Left lung (tissue), 14 donors: ENCODE data around the gene CHDH. TPM values are rescaled to one million over a fixed set of nuclear protein-coding genes. Genes with fewer than 3 reads are reported as not detected.

ENCODE experiments used
- ATAC-seq: fragments of 200-7000 bp; cut with Tn5 transposase; one replicate; pipeline ENCODE4 v1.9.1; 2020; ENCODE audit warnings: moderate library complexity
- DNase-seq, 4 donors: peaks; one replicate each; pipeline ENCODE4 v3.0.0-alpha.2; 2013 to 2020
- H3K27ac ChIP-seq, 2 donors: fragments of 200-600 bp; sonication (generic) in 1 of 2; one replicate each; pipeline versions ENCODE4 v1.5.0 to v1.8.0; 2020 to 2021
- H3K27me3 ChIP-seq, 2 donors: fragments of 200-600 bp; sonication (generic) in 1 of 2; one replicate each; pipeline versions ENCODE4 v1.5.0 to v1.8.0; 2020 to 2021
- H3K36me3 ChIP-seq, 2 donors: fragments of 200-600 bp; sonication (generic) in 1 of 2; one replicate each; pipeline versions ENCODE4 v1.5.0 to v1.8.0; 2020 to 2021
- H3K4me1 ChIP-seq, 2 donors: fragments of 200-600 bp; one replicate each; pipeline ENCODE4 v1.8.0; 2021
- H3K4me3 ChIP-seq, 2 donors: fragments of 200-600 bp; sonication (generic) in 1 of 2; one replicate each; pipeline versions ENCODE4 v1.5.0 to v1.8.0; 2020 to 2021; ENCODE audit warnings: mild to moderate bottlenecking in 1 of 2
- H3K9me3 ChIP-seq, 2 donors: fragments of 200-600 bp; sonication (generic) in 1 of 2; one replicate each; pipeline versions ENCODE4 v1.5.0 to v1.8.0; 2020 to 2021
- intact Hi-C, 2 donors: fragments of 100-400 bp; cut with DNase I; formaldehyde crosslinking; loops; one replicate each; pipeline versions ENCODE4 v1.11.2 to v1.14.2; 2022
- long read RNA-seq, 12 donors: library from polyadenylated mRNA in 2 of 12; unstranded in 2 of 12; transcript quantifications; one replicate each; pipeline ENCODE4 v2.0.0 and lab custom pipeline, GENCODE V29; 2019 to 2026
- polyA plus RNA-seq, 6 donors: library from polyadenylated mRNA; unstranded; fragments of 120-200 nt; gene quantifications; one replicate each; pipeline ENCODE4 v1.2.1, GENCODE V29; 2013; ENCODE audit not compliant: insufficient read length in 6 of 6
- total RNA-seq, 2 donors: library from RNA; stranded (reverse); fragmentation: NEBNext Ultra II Directional; extraction: Animal tissue kit (Norgen Biotek cat#: 25700); gene quantifications; one replicate each; pipeline ENCODE4 v1.2.1, GENCODE V29; 2021
- TF ChIP-seq, protein P1 (sequence below), 2 donors: fragments of 200-600 bp; sonication (generic) in 1 of 2; IDR thresholded peaks; one replicate each; pipeline versions ENCODE4 v1.5.0 to v1.8.0; 2021; ENCODE audit warnings: antibody characterized with exemption in 2 of 2
- donor health status: DM: no; HTN: yes; CAD: no.
- donor health status: DM: no; HTN: no; CAD: no.

Gene CHDH, protein sequence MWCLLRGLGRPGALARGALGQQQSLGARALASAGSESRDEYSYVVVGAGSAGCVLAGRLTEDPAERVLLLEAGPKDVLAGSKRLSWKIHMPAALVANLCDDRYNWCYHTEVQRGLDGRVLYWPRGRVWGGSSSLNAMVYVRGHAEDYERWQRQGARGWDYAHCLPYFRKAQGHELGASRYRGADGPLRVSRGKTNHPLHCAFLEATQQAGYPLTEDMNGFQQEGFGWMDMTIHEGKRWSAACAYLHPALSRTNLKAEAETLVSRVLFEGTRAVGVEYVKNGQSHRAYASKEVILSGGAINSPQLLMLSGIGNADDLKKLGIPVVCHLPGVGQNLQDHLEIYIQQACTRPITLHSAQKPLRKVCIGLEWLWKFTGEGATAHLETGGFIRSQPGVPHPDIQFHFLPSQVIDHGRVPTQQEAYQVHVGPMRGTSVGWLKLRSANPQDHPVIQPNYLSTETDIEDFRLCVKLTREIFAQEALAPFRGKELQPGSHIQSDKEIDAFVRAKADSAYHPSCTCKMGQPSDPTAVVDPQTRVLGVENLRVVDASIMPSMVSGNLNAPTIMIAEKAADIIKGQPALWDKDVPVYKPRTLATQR
- total RNA-seq: 10 to 100 TPM in 1 of 2 donors, 1 to 10 TPM in 1; 4.9 to 11.4 TPM
- polyA plus RNA-seq: 1 to 10 TPM; 3.3 to 4.9 (median 3.8) TPM
- long read RNA-seq, donor 1: 0 reads
- long read RNA-seq, donor 2: 0 reads
- long read RNA-seq, donor 3, full-length matches to known transcripts: 1 of 1 reads
- long read RNA-seq, donor 3, partial matches to known transcripts: 0 of 1 reads
- long read RNA-seq, donor 3, other reads (novel, unspliced or antisense): 0 of 1 reads
- long read RNA-seq, donor 4, full-length matches to known transcripts: 4 of 5 reads
- long read RNA-seq, donor 4, partial matches to known transcripts: 0 of 5 reads
- long read RNA-seq, donor 4, other reads (novel, unspliced or antisense): 1 of 5 reads
- long read RNA-seq, donor 5: 0 reads
- long read RNA-seq, donor 6: 0 reads
- long read RNA-seq, donor 7: 0 reads
- long read RNA-seq, donor 8, full-length matches to known transcripts: 3 of 3 reads
- long read RNA-seq, donor 8, partial matches to known transcripts: 0 of 3 reads
- long read RNA-seq, donor 8, other reads (novel, unspliced or antisense): 0 of 3 reads
- long read RNA-seq, donor 9: 0 reads
- long read RNA-seq, donor 10, full-length matches to known transcripts: 3 of 4 reads
- long read RNA-seq, donor 10, partial matches to known transcripts: 0 of 4 reads
- long read RNA-seq, donor 10, other reads (novel, unspliced or antisense): 1 of 4 reads
- long read RNA-seq, donor 11, full-length matches to known transcripts: 5 of 5 reads
- long read RNA-seq, donor 11, partial matches to known transcripts: 0 of 5 reads
- long read RNA-seq, donor 11, other reads (novel, unspliced or antisense): 0 of 5 reads
- long read RNA-seq, donor 12: 0 reads

DNA sequence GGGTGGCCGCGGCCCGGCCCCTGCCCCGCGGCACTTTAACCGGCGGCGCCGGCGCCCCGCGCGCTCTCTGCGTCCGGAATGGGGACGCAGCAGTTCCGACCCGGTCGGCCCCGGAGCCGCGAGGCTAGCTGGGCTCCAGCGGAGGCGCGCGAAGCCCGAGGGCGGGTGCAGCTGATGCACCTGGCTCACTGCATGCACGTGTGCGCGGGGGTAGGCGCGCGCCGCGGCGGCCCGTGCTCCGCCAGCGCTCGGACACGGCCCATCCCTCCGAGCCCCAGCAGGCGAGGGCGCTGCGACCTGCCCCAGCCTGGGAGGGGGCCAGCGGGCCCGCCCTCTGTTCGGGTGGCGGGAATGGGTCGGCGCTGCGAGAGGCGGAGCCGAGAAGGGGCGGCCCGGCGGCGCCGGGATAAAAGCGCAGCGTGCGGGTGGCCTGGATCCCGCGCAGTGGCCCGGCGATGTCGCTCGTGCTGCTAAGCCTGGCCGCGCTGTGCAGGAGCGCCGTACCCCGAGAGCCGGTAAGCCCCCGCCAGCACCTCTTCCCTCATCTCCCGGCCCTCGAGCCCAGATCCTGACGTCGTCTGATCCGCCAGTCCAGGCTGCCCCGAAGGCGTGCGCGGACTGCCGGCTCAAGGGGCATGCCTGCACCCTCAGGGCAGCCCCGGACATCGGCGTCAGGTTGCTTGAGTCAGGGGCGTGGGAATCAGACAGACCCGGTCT is at the start of gene CHDH, which contains the start of gene IL17RB:
TSS of gene CHDH (minus strand) at position 286 of the 717 bp plus-strand sequence. CDS start 22,411 bp downstream, outside the sequence.
TSS of gene IL17RB (plus strand) at position 435 of the 717 bp plus-strand sequence. CDS start at position 456, 21 bp downstream.
- H3K4me3 ChIP-seq: peak within 1 kb of the TSS; percentile 59 to 62
- intact Hi-C loops: no loop called here
- H3K9me3 ChIP-seq: no peaks in the 10 kb centered on the region
- peaks cover 0 to 24% of the 10 kb centered on the region in 2 donors for H3K4me1 ChIP-seq
- H3K36me3 ChIP-seq: no peaks in the 10 kb centered on the region
- H3K27me3 ChIP-seq: peaks cover 0 to 52% of the 10 kb centered on the region in 2 donors
- TF ChIP-seq, protein P1, sequence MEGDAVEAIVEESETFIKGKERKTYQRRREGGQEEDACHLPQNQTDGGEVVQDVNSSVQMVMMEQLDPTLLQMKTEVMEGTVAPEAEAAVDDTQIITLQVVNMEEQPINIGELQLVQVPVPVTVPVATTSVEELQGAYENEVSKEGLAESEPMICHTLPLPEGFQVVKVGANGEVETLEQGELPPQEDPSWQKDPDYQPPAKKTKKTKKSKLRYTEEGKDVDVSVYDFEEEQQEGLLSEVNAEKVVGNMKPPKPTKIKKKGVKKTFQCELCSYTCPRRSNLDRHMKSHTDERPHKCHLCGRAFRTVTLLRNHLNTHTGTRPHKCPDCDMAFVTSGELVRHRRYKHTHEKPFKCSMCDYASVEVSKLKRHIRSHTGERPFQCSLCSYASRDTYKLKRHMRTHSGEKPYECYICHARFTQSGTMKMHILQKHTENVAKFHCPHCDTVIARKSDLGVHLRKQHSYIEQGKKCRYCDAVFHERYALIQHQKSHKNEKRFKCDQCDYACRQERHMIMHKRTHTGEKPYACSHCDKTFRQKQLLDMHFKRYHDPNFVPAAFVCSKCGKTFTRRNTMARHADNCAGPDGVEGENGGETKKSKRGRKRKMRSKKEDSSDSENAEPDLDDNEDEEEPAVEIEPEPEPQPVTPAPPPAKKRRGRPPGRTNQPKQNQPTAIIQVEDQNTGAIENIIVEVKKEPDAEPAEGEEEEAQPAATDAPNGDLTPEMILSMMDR (IDR thresholded peaks at IDR 0.05): no peak
- peak; percentile 92 for ATAC-seq
- H3K27ac ChIP-seq: peak within 1 kb of the TSS; percentile 18 to 39
- peak; percentile 41 to 92 (median 70) for DNase-seq

DNA sequence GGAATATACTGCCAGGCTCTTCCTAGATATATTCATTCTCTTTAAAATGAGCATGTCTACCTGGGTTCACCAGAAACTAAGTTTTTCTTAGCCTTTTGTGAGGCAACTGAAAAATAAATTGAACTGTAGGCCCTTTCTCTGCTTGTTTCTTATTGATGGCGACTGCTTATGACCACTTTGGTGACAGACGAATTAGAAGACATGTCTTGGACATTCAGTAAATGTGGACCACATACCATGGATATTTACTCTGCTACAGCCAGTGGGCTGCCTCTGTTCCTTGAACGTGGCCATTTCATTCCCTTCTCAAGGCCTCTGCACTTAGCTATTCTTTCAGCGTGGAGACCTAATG is 46.0 kb upstream of the CHDH start:
- Histone ChIP-seq H3K27me3 (peaks cover 4 to 23% of the 10 kb centered on the region in 2 donors), H3K4me1 (peaks cover 14 to 31% of the 10 kb centered on the region in 2 donors), H3K27ac (peak overlapping the region; percentile 93 to 95), H3K36me3 (peaks cover 0 to 9% of the 10 kb centered on the region in 2 donors), H3K9me3 (no peaks in the 10 kb centered on the region), H3K4me3 (peak overlapping the region; percentile 82 to 84)
- TF ChIP-seq, protein P1 (IDR thresholded peaks at IDR 0.05): no peak
- no peak for DNase-seq
- ATAC-seq: no peak
- intact Hi-C loops: no loop called here

DNA sequence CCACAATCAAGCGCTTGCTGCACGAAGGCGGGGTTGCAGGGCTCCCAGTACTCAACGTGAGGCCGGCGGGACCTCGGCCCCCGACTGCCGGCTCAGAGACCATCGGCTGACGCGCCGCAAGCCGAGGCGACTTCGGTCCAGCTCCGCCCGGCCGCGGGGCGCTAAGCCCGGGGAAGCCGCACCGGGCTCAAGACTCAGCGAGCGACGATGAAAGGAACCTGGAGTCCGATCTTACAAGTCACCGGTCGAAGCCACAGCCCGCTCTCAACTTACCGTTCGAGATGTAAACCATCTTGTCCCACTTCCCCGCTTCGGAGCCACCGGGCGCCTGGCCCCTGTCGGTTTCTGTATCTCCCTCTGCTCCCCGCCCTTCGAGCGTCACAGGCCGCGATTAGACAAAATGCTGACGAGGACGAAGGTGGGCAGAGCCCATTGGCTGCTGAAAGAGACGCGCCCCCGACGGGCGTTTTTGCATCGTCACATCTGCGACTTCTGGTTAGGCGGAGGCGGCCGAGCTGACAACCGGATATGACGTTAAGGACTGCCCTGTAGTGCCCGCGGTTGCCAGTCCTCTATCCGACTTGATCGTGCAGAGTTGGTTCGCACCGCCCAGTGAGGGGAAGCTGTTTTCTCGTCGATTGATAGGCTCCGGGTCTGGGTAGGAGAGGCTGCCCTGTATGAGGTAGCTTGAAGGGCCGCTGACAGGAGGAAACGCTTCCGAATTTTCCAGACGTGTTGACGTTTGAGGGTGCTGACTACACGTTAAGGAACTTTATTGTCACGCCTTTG is 45.5 kb upstream of the CHDH start, which contains the start of gene SELENOK:
TSS of gene SELENOK (minus strand) at position 363 of the 789 bp plus-strand sequence.
- Histone ChIP-seq H3K4me1 (peaks cover 14 to 31% of the 10 kb centered on the region in 2 donors), H3K27me3 (peaks cover 4 to 18% of the 10 kb centered on the region in 2 donors), H3K4me3 (peak within 1 kb of the TSS; percentile 82 to 84), H3K9me3 (no peaks in the 10 kb centered on the region), H3K27ac (peak within 1 kb of the TSS; percentile 93 to 95), H3K36me3 (peaks cover 0 to 13% of the 10 kb centered on the region in 2 donors)
- intact Hi-C loops: no loop called here
- TF ChIP-seq, protein P1 (IDR thresholded peaks at IDR 0.05): no peak
- DNase-seq (peak; percentile 97 to 99 (median 99)), ATAC-seq (peak; percentile 98)
